HEK293 (cell line): Measurements from ENCODE around the gene TBC1D22A.

Source experiments
- ATF2 ChIP-seq: fragments of 450-650 bp; formaldehyde crosslinking; IDR thresholded peaks from 2 replicates; pipeline ENCODE4 v1.5.1; 2016; ENCODE audit warnings: missing biosample characterization, missing genetic modification characterization, low read depth
- CTCF ChIP-seq: fragments of 450-650 bp; formaldehyde crosslinking; IDR thresholded peaks from 2 replicates; pipeline ENCODE4 v1.5.1; 2016; ENCODE audit warnings: missing biosample characterization, missing genetic modification characterization
- REPIN1 ChIP-seq: fragments of 450-650 bp; formaldehyde crosslinking; IDR thresholded peaks from 2 replicates; pipeline ENCODE4 v1.5.1; 2017; ENCODE audit warnings: missing biosample characterization, missing genetic modification characterization, low read depth
- ZNF23 ChIP-seq: fragments of 450-650 bp; formaldehyde crosslinking; IDR thresholded peaks from 2 replicates; pipeline ENCODE4 v1.5.1; 2016; ENCODE audit warnings: missing biosample characterization, missing genetic modification characterization, borderline replicate concordance

GRCh38 chr22:47082505-47082904 is 320.1 kb downstream of the TBC1D22A start:
- TF ChIP-seq CTCF (tag by site-specific recombination) (no peak), ZNF23 (tag by site-specific recombination) (no peak), REPIN1 (tag by site-specific recombination) (no peak), ATF2 (tag by site-specific recombination) (no peak)
